GM11168 (cell line): Measurements from ENCODE around the gene PHF24.
"Not testable (repeated sequence)": the region's sequence is repeated elsewhere in the genome, so short reads cannot be mapped to it uniquely, and the experiment has no call there.

Experiments
- in situ Hi-C: fragments of 300-500 bp; cut with MboI; formaldehyde crosslinking; loops from one replicate; pipeline ENCODE4 v1.12.0; 2022; ENCODE audit warnings: low sequenced_read_pairs; ENCODE audit not compliant: unreplicated experiment

PHF24 gene

GRCh38 chr9:34994900-34995669 is 37.0 kb downstream of the PHF24 start:
- in situ Hi-C loops = no loop called here

- in situ Hi-C loops = no loop called here
Measured at GRCh38 chr9:34995670-34996060, 37.6 kb downstream of the PHF24 start.

DNA sequence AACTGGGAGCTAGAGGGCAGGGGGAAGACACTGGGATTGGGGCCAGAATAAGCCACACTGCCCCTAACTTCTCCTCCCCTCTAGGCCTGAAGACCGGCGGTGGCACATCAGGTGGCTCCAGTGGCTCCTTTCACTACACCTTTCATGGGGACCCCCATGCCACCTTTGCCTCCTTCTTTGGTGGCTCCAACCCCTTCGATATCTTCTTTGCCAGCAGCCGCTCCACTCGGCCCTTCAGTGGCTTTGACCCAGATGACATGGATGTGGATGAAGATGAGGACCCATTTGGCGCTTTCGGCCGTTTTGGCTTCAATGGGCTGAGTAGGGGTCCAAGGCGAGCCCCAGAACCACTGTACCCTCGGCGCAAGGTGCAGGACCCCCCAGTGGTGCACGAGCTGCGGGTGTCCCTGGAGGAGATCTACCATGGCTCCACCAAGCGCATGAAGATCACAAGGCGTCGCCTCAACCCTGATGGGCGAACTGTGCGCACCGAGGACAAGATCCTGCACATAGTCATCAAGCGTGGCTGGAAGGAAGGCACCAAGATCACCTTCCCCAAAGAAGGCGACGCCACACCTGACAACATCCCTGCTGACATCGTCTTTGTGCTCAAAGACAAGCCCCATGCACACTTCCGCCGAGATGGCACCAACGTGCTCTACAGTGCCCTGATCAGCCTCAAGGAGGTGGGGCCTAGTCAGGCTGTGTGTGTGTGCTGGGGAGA is 38.3 kb downstream of the PHF24 start:
- in situ Hi-C loops = no loop called here

- in situ Hi-C loops = no loop called here
Measured at GRCh38 chr9:34996905-34997279, 38.8 kb downstream of the PHF24 start.

GRCh38 chr9:34997379-34997781 is 39.3 kb downstream of the PHF24 start:
- in situ Hi-C loops = no loop called here

- in situ Hi-C loops = no loop called here
Measured at GRCh38 chr9:34998266-34998665, 40.2 kb downstream of the PHF24 start.

- in situ Hi-C loops = no loop called here
Measured at GRCh38 chr9:34999576-34999975, 41.5 kb downstream of the PHF24 start.

GRCh38 chr9:35000535-35001284 is 42.6 kb downstream of the PHF24 start:
- in situ Hi-C loops = no loop called here

- in situ Hi-C loops = no loop called here
Measured at GRCh38 chr9:35001285-35001677, 43.2 kb downstream of the PHF24 start.

DNA sequence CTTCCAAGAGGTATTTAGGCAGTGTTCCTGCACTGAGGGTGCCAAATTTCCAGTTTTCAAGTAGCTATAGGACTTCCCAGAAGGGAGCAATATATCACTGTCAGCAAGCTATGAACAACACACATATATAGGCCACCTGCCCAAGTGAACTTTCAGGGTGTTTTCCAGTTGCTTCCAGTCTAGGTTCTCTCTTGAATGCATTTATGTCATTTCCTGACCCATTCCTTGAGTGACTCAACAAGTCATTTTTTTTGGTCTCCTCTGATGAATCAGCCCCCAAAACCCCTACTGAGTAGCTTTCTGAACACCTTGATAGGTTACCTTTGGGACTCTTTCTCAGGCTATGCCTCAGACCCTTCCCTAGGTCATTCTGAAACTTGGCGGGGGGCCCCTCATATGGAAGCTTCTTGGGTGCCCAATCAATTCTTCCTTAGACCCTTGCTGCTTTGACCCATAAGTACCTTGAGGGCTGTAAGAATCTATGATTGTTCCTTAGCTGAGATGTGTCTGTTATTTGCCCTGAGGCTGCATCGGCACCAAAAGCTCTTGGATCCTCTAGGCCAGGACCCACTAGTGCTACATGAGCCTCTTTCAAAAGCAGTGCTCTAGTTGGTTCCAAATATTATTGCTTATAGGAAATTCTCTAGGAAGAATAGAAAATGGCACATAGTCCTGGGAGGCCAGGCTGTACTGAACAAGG is 43.9 kb downstream of the PHF24 start:
- in situ Hi-C loops = no loop called here

DNA sequence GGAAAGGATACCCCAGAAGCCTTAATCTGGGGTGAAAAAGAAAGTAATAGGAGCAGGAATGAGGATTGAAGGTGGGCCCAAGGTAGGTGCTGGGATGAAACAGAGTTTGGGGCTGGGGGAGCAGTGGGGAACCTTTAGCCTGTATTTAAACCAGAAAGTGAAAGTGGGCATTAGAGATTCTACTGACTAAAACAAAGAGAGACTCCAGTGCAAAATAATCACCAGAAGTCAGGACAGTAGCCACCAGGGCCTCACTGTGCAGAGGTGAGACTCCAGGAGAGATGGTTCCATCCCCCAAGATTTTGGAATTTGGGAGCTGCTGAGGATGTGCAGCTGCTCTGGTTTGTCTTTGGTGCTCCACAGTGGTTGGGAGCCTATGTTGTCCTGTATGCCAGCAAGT is 44.5 kb downstream of the PHF24 start:
- in situ Hi-C loops = no loop called here

DNA sequence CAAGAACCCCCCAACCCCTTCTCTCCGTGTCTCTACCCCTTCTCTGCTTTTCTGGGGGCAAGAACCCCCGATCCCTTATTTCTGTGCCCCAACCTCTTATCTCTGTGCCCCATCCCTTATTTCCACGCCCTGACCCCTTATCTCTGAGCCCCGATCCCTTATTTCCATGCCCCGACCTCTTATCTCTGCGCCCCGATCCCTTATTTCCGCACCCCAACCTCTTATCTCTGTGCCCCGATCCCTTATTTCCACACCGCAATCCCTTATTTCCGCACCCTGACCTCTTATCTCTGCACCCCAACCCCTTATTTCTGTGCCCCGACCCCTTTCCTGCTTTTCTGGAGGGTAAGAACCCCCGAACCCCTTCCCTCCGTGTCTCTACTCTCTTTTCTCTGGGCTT is 46.2 kb downstream of the PHF24 start:
- in situ Hi-C loops = not testable (repeated sequence)

GRCh38 chr9:35010351-35010958 is 52.4 kb downstream of the PHF24 start:
- in situ Hi-C loops = no loop called here

- in situ Hi-C loops = no loop called here
Measured at GRCh38 chr9:35014517-35014916, 56.4 kb downstream of the PHF24 start.

- in situ Hi-C loops = not testable (repeated sequence)
Measured at GRCh38 chr9:35023443-35023842, 65.4 kb downstream of the PHF24 start.

DNA sequence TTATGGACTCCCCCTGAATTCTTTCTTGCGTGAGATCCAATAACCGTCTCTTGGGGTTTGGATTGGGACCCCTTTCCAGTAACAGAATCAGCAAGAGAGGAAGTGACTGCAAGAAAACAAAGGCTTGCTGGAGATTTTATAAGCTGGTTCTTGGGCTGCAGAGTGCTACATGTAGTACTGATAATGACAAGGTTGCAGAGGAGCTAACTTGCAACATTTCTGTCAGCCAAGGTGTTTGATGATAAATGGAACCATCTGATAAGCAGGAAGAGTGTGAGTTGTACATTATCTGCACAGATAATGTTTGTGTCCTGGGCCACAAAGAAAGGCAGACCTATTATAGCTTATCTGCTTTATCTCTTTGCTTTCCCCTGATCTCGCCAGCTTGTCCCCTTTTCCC is 68.6 kb downstream of the PHF24 start:
- in situ Hi-C loops = no loop called here

DNA sequence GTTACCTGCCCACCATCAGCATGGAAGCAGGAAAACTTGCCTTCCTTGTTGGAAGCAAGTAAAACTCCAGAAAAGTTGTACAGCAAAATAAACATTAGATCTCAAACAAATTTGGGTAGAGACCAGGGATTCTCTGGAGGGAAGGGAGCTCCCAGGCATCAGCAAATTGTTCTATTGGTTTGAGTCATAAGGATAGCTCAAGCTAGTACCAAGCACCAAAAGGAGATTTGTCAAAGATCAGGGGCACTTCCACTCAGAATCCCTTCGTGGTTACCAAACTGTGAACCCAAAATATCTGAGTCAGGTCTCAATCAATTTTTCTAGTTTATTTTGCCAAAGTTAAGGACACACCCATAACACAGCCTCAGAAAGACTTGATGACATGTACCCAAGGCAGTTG is 69.3 kb downstream of the PHF24 start:
- in situ Hi-C loops = no loop called here

GRCh38 chr9:35027860-35028259 is 69.8 kb downstream of the PHF24 start:
- in situ Hi-C loops = no loop called here

DNA sequence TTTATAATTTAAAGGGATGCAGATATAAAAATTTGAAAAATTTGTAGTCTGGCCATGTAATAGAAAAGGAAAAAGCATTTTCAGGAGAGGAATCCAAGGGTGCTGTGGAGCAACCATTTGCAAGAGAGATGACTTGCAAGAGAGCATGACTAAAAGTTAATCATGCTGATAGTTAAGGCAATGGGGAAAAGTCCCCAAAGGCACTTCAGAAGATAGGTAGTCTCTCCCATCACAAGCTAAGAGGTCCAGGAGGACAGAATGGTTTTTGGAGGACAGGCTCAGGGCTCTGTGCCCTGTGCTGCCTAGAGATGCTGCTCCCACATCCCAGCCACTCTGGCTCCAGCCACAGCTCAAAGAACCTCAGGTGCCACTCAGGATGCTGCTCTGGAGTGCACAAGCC is 70.3 kb downstream of the PHF24 start:
- in situ Hi-C loops = no loop called here

- in situ Hi-C loops = no loop called here
Measured at GRCh38 chr9:35029241-35029640, 71.2 kb downstream of the PHF24 start.
